ENCODE data around the gene CBR3. TPM values are rescaled to one million over a fixed set of nuclear protein-coding genes. Genes with fewer than 3 reads are reported as not detected.

CBR3 gene
- total and polyA plus RNA-seq, 9 of the 15 experiments (the other 6 are each of a cell fraction or from before 2014, with no cell fraction given): not detected

DNA sequence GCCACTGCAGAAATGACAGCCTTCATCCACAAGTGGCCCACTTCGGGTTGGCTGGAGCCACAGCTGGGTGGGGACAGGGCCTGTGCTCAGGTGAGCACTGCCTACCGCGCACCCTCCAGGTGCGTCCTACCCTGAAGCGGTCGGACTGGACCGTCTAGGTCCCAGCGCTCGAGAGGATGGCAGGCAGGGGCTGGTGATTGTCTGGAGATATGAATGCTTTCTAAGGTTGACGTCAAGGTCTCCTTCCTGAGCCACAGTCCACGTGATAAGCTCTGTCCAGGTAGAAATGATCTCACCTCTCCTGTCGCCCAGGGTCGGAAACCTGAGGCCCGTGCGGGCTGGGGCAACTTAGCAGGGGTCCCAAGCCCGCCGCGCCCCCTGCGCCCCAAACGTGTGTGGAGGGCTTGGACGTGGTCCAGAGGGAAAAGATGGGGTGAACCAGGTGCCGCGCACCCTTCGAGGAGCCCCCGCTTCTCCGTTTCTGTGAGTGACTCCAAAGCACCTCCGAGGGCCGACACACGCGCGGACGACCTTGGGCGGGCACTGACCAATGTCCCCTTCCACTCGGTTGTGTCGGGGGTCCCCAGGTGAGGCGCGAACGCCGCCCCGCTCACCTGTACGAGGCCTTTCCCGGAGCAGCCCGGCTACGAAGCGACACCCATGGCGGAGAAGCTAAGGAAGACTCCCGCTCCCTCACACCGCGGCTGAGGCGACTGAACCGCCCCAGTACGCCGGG lies 20.9 kb downstream of the CBR3 start (continued):
- TF ChIP-seq, protein P1, sequence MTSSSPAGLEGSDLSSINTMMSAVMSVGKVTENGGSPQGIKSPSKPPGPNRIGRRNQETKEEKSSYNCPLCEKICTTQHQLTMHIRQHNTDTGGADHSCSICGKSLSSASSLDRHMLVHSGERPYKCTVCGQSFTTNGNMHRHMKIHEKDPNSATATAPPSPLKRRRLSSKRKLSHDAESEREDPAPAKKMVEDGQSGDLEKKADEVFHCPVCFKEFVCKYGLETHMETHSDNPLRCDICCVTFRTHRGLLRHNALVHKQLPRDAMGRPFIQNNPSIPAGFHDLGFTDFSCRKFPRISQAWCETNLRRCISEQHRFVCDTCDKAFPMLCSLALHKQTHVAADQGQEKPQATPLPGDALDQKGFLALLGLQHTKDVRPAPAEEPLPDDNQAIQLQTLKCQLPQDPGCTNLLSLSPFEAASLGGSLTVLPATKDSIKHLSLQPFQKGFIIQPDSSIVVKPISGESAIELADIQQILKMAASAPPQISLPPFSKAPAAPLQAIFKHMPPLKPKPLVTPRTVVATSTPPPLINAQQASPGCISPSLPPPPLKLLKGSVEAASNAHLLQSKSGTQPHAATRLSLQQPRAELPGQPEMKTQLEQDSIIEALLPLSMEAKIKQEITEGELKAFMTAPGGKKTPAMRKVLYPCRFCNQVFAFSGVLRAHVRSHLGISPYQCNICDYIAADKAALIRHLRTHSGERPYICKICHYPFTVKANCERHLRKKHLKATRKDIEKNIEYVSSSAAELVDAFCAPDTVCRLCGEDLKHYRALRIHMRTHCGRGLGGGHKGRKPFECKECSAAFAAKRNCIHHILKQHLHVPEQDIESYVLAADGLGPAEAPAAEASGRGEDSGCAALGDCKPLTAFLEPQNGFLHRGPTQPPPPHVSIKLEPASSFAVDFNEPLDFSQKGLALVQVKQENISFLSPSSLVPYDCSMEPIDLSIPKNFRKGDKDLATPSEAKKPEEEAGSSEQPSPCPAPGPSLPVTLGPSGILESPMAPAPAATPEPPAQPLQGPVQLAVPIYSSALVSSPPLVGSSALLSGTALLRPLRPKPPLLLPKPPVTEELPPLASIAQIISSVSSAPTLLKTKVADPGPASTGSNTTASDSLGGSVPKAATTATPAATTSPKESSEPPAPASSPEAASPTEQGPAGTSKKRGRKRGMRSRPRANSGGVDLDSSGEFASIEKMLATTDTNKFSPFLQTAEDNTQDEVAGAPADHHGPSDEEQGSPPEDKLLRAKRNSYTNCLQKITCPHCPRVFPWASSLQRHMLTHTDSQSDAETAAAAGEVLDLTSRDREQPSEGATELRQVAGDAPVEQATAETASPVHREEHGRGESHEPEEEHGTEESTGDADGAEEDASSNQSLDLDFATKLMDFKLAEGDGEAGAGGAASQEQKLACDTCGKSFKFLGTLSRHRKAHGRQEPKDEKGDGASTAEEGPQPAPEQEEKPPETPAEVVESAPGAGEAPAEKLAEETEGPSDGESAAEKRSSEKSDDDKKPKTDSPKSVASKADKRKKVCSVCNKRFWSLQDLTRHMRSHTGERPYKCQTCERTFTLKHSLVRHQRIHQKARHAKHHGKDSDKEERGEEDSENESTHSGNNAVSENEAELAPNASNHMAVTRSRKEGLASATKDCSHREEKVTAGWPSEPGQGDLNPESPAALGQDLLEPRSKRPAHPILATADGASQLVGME (CRISPR knock-in tag; IDR thresholded peaks at IDR 0.05): 0 out of 2 replicates have a peak, but pooled peaks have one; percentile 50
- TF ChIP-seq SMARCA5 (IDR thresholded peaks at IDR 0.05) (no peak), SPI1 (IDR thresholded peaks at IDR 0.05; ENCODE audit: borderline replicate concordance, low read depth, low read length) (no peak), ZBTB7A (IDR thresholded peaks at IDR 0.05; ENCODE audit: borderline replicate concordance, control insufficient read depth, low read depth, low read length) (peak; percentile 31; the same call in 1 of the 2 replicates), FIP1L1 (IDR thresholded peaks at IDR 0.05; ENCODE audit: low read depth, low read length, poor library complexity, severe bottlenecking) (no peak), OTX1 (CRISPR knock-in tag; IDR thresholded peaks at IDR 0.05) (0 out of 2 replicates have a peak, but pooled peaks have one; percentile 26), ELF1 (tag; IDR thresholded peaks at IDR 0.05) (no peak), L3MBTL2 (IDR thresholded peaks at IDR 0.05) (peak; percentile 79), SETDB1 (IDR thresholded peaks at IDR 0.05; ENCODE audit: low read length) (no peak), TAF9B (IDR thresholded peaks at IDR 0.05; ENCODE audit: partially characterized antibody) (no peak), SAFB (IDR thresholded peaks at IDR 0.05; ENCODE audit: borderline replicate concordance, low read depth, low read length) (no peak), FUS (optimal IDR thresholded peaks at IDR 0.05; ENCODE audit: low read depth, low read length) (no peak), CTBP1 (IDR thresholded peaks at IDR 0.05; ENCODE audit: borderline replicate concordance) (peak; percentile 62), TAF1 (IDR thresholded peaks at IDR 0.05; ENCODE audit: control insufficient read depth, extremely low read depth, insufficient read depth, low read length, severe bottlenecking) (peak; percentile 56), NR1H2 (CRISPR knock-in tag; IDR thresholded peaks at IDR 0.05) (no peak)
- TF ChIP-seq, protein P2, sequence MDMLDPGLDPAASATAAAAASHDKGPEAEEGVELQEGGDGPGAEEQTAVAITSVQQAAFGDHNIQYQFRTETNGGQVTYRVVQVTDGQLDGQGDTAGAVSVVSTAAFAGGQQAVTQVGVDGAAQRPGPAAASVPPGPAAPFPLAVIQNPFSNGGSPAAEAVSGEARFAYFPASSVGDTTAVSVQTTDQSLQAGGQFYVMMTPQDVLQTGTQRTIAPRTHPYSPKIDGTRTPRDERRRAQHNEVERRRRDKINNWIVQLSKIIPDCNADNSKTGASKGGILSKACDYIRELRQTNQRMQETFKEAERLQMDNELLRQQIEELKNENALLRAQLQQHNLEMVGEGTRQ (CRISPR knock-in tag; IDR thresholded peaks at IDR 0.05): peak; percentile 13; the same call in 1 of the 2 replicates
- TF ChIP-seq, protein P3, sequence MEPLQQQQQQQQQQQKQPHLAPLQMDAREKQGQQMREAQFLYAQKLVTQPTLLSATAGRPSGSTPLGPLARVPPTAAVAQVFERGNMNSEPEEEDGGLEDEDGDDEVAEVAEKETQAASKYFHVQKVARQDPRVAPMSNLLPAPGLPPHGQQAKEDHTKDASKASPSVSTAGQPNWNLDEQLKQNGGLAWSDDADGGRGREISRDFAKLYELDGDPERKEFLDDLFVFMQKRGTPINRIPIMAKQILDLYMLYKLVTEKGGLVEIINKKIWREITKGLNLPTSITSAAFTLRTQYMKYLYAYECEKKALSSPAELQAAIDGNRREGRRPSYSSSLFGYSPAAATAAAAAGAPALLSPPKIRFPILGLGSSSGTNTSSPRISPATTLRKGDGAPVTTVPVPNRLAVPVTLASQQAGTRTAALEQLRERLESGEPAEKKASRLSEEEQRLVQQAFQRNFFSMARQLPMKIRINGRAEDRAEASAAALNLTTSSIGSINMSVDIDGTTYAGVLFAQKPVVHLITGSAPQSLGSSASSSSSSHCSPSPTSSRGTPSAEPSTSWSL (CRISPR knock-in tag; IDR thresholded peaks at IDR 0.05; ENCODE audit: borderline replicate concordance): peak; percentile 13; the same call in 1 of the 2 replicates

All from K562 (cell line).